Stimulated activated CD4-positive, alpha-beta T cell treated with anti-CD3 and anti-CD28 coated beads, Interleukin-4, amount 100 ng/mL, for 1 hour (primary cell): Measurements from ENCODE around the gene IL22.

Experiments used
- DNase-seq: peaks from one replicate; pipeline ENCODE4 v3.0.0-alpha.2; 2020

IL22 gene

DNA sequence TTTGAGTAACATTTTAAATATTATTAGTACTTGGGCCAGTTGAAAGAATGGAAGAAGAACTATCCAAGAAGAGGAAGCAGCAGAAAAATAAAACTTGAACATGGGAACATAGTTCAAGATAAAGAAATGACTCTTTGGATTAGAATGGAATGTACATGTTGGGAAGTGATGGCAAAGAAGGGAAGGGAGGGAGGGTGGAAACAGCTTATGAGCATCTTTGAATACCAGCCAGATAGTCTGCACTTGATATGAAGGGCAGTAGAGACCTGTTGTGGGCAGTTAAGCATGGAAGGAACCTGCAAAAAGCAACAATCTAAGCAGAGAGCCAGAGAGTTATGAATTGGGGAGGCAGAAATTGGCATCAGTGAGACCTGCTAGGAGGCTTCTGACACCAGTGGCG lies 10.0 kb upstream of the IL22 start:
- no peak for DNase-seq

DNA sequence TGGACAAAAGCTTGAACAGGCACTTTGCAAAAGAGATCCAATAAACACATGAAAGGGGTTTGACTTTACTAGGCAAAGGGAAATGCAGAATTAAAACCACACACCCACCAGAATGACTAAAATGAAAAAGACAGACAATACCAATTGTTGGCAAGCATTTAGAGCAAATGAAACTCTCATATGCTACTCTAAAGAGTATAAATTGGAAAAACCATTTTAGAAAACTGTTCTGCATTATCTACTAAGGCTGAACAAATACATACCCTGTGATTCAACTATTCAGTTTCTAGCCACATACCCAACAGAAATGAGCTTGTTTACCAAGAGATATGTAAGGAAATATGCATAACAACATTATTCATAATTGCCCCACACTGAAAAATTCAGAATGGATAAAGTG lies 8.5 kb upstream of the IL22 start:
- no peak for DNase-seq

- no peak for DNase-seq
These were observed 6.7 kb upstream of the IL22 start for GRCh38 chr12:68260153-68260552.

GRCh38 chr12:68259318-68259940 lies 6.0 kb upstream of the IL22 start:
- no peak for DNase-seq

GRCh38 chr12:68252077-68252476 lies 1.3 kb downstream of the IL22 start:
- DNase-seq: no peak

DNA sequence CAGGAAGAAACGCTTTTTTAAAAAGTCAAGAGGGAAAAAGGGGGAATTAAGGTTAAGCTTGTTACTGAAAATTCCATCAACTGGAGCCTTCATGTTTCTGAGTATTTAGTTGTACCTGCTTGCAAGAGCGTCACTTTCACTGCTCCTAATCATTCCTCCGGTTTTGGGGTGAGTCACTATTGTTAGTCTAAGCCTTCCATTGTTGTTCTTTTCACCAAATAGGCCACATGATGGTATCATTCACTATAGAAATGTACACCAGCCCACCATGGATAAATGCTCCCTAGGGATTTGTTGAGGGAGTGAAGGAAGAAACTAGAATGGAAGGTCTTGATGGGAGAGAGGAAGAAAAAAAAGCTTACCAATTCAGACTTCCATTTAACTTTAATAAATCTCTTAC lies 3.0 kb downstream of the IL22 start:
- no peak for DNase-seq

GRCh38 chr12:68247785-68248184 lies 5.6 kb downstream of the IL22 start:
- no peak for DNase-seq

DNA sequence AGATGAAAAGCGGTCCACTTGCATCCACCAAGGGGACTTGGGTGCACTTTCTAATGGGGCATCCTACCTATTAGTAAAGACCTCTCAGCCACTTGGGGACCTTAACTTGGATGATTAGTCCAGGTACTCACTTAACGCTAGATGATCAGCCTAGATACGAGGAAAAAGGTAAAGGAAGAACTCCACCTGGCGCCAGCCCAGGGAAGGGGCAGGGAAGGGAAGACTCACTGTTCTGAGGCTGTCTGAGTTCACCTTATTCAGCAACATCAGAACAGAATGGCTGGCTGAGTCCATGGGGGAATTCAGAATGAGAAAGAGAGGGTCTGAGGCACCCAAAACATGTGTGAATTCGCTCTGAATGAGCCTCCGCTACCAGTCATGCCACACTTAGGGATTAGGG lies 7.1 kb downstream of the IL22 start:
- DNase-seq: no peak

GRCh38 chr12:68245180-68246021 lies 8.0 kb downstream of the IL22 start:
- no peak for DNase-seq

- DNase-seq: no peak
These were observed 10.6 kb downstream of the IL22 start for GRCh38 chr12:68242777-68243176.

- peak; percentile 40 for DNase-seq
These were observed 12.4 kb downstream of the IL22 start for GRCh38 chr12:68240975-68241374.

GRCh38 chr12:68240079-68240478 lies 13.3 kb downstream of the IL22 start:
- no peak for DNase-seq

- DNase-seq: no peak
These were observed 14.0 kb downstream of the IL22 start for GRCh38 chr12:68239309-68239982.

DNA sequence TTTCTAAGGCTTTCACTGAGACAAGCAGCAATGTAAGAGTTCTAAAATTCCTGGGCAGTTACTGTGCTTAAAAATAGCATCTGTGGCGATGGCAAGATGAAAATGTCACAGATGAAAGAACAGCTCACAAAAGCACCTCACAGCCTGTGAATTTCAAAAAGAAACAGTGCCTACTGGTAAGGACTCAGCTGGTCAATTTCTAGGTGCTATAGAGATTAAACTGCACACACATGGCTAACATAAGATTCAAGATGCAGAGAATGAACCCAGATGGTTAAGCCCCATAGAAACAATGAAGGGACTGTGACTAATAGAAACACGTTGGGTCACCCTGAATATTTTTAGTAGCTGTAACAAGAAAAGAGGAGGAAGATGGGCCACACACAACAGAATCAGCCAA lies 15.8 kb downstream of the IL22 start:
- no peak for DNase-seq

- no peak for DNase-seq
These were observed 16.3 kb downstream of the IL22 start for GRCh38 chr12:68237078-68237477.

- peak; percentile 16 for DNase-seq
These were observed 16.9 kb downstream of the IL22 start for GRCh38 chr12:68236421-68237059.

DNA sequence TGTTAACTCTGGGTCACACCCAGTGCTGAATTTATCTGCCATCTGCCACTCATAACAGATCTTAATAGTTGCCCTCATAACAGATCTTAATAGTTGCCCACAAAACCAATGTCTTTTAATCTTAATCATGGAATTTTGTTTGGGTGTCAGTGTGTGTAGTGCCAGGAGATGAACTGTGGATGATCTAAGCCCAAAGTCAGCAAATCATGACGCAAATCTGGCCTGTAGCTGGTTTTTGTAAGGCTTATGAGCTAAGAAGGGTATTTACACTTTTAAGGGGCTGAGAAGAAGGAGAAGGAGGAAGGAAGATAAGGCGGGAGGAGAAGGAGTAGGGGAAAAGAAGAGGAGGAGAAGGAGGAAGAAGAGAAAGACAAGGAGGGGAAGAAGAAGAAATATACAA lies 17.8 kb downstream of the IL22 start:
- DNase-seq: no peak

GRCh38 chr12:68234140-68234539 lies 19.3 kb downstream of the IL22 start:
- no peak for DNase-seq

- no peak for DNase-seq
These were observed 19.9 kb downstream of the IL22 start for GRCh38 chr12:68233498-68233897.

- DNase-seq: no peak
These were observed 21.7 kb downstream of the IL22 start for GRCh38 chr12:68231691-68232090.

DNA sequence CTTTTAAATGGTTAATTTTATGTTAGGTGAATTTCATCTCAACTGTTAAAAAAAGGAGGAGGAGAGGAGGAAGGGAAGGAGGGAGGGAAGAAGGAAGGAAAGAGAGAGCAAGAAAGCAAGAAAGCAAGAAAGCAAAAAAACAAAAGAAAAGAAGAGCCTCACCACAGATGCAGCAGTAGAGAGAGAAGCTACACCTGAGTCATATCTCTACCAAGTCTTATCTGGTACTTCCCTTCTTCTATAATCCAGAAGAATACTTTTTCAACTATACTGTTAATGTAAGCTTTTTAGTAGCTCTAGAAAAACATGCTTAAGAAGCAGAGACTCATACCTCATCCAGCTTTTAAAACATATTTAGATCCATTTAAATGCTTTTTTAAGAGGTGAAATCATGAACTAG lies 22.2 kb downstream of the IL22 start:
- DNase-seq: no peak

DNA sequence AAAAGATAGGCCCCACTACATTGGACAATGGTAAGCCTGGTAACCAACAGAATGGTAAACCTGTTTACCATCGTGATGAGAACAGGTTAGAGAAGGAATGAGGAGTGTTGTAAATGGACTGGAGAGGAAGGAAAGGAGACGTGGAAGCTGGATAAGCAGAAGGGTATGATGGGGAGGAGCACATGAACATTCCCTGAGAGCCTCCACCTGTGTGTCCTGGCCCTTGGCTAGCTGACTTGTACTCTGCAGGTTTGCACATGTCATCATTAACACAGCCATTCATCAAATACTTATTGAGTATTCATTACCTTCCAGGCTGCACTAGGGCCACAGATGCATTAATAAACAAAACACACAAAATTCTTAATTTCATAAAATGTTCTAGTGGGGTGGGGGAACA lies 23.4 kb downstream of the IL22 start:
- DNase-seq: no peak

GRCh38 chr12:68227356-68227755 lies 26.0 kb downstream of the IL22 start:
- no peak for DNase-seq
